GM18870 (cell line): ENCODE data around the gene PSEN2.

Experiments
- ATAC-seq: cut with Tn5 transposase; IDR thresholded peaks from one replicate; pipeline ENCODE4 v1.9.1; 2021; ENCODE audit warnings: moderate library complexity; ENCODE audit not compliant: unreplicated experiment

PSEN2 gene

GRCh38 chr1:226884966-226885820 lies 14.8 kb downstream of the PSEN2 start:
- ATAC-seq = no peak

DNA sequence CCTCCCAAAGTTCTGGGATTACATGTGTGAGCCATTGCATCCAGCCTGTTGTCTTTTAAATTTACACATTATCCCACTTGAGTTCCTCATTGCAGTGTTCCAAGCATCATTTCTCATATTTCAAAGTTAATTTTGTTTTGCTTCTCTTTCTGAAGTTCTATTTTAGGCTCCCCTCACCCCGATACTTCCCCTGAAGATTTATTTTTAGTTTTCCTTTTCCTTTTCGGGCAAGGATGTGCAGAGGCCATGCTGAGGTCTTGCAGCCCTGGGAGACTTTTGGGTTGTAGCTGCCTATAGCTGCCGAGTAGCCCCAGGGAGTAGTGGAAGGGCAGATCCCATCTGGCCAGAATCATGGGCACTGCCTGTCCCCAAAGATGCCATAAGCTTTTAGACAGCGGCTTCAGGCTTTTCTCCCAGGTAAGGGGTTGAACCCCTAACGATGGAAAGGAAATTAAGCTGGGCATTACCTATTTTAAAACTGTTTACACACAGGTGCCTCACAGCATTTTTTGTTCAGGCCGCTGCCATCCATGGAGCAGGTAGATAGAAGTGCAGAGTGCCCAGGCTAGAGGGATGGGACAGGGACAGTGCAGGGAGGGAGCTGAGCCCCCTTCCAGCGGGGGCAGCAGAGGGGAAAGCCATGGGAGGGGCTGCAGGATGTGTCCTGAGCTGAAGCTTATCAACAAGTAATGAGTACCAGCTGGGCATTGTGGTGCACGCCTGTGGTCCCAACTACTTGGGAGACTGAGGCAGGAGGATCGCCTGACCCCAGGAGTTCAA lies 15.9 kb downstream of the PSEN2 start:
- no peak for ATAC-seq

GRCh38 chr1:226887006-226887405 lies 16.6 kb downstream of the PSEN2 start:
- no peak for ATAC-seq

- ATAC-seq = no peak
Measured at GRCh38 chr1:226888021-226888420, 17.6 kb downstream of the PSEN2 start.

- no peak for ATAC-seq
Measured at GRCh38 chr1:226888816-226889215, 18.4 kb downstream of the PSEN2 start.

GRCh38 chr1:226889616-226890330 lies 19.4 kb downstream of the PSEN2 start:
- ATAC-seq = no peak

- no peak for ATAC-seq
Measured at GRCh38 chr1:226890331-226891108, 20.1 kb downstream of the PSEN2 start.

- no peak for ATAC-seq
Measured at GRCh38 chr1:226891346-226891745, 20.9 kb downstream of the PSEN2 start.

GRCh38 chr1:226891846-226892523 lies 21.6 kb downstream of the PSEN2 start:
- ATAC-seq = no peak

- ATAC-seq = no peak
Measured at GRCh38 chr1:226892524-226892875, 22.1 kb downstream of the PSEN2 start.

DNA sequence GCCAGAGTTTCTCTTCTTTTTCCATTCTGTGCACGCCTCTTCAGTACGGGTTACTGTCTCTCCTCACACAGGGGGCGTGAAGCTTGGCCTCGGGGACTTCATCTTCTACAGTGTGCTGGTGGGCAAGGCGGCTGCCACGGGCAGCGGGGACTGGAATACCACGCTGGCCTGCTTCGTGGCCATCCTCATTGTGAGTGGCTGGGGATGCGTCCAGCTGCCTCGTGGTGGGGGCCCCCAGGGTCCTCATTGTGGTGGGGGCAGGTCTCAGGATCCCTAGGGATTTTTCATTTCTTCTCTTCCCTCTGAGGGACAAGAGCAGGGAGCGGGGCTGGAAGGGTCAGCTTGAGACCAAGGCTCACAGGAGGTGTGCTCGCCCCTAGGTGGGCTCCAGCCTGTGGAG lies 23.5 kb downstream of the PSEN2 start:
- no peak for ATAC-seq

DNA sequence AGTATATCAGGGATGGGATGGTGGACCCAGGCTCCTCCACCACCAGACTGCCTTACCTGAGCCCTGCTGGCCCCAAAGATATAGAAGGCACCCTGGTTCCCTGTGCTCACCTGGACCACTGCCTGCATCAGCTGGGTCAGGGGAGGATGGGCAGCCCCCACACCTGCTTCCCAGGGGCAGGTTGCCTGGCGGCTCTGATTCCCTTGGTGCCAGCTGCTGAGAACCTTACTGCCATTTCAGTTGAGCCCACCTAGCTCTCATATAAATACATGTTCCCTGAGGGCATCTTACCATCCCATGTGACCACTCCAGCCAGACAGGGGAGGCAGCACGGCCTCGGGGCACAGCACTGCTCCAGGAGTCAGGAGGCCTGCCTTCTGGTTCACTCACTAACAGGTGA lies 24.4 kb downstream of the PSEN2 start:
- ATAC-seq = no peak

DNA sequence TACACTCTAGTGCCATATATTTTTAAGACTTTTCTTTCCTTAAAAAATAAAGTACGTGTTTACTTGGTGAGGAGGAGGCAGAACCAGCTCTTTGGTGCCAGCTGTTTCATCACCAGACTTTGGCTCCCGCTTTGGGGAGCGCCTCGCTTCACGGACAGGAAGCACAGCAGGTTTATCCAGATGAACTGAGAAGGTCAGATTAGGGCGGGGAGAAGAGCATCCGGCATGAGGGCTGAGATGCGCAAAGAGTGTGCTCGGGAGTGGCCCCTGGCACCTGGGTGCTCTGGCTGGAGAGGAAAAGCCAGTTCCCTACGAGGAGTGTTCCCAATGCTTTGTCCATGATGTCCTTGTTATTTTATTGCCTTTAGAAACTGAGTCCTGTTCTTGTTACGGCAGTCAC lies 25.2 kb downstream of the PSEN2 start:
- no peak for ATAC-seq

DNA sequence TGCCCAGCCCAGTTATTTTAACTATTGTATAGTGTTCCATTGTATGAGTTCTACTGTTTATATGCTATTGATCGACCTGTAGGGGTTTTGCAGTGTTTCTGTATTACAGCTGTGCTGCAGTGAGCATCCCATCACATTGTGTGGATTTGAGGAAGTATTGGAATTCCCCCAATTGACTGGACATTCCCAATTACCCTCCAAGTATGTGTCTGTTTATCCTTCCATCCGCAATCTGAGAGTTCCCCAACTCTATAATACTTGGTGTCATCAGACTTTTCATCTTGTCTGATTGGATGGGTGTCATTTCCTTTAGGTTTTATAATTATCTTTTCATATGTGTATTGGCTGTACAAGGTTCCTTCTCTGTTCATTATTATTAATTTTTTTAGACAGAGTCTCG lies 27.8 kb downstream of the PSEN2 start:
- ATAC-seq = no peak

GRCh38 chr1:226901421-226901820 lies 31.0 kb downstream of the PSEN2 start:
- ATAC-seq = no peak

- no peak for ATAC-seq
Measured at GRCh38 chr1:226902601-226903000, 32.2 kb downstream of the PSEN2 start.

- ATAC-seq = no peak
Measured at GRCh38 chr1:226903819-226904716, 33.7 kb downstream of the PSEN2 start.

DNA sequence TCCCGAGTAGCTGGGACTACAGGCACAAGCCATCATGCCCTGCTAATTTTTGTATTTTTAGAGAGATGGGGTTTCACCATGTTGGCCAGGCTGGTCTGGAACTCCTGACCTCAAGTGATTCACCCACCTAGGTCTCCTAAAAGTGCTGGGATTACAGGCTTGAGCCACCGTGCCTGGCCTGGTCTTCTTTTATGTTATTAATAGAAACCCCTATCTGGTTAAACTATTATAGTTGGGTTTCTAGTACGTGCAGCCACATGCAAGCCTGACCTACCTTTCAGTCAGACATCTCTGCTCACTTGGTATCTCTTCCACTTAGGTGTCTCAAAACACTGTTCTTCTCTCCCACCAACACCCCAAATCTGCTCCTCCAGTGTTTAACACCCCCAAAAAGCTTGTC lies 34.4 kb downstream of the PSEN2 start:
- ATAC-seq = no peak

DNA sequence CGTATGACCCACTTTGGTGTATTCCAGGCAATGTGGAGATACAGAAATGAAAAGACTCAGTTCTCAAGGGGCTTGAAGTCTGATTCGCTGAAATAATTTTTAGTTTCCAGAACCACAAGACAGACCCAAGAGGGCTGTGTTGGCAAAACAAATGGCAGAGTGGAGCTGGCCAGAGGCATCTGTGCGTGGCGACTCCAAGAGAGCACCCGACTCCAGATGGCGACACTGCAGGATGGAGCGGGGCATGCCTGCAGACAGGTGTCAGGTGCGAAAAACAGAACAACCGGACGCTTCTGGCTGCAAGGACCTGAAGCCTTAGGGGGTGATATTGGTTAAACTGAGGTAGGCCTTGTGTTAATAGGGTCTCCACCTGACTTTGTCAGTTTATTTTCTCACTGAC lies 38.0 kb downstream of the PSEN2 start:
- ATAC-seq = no peak
